Vagina (tissue), 2 donors: ENCODE measurements around the gene ZDHHC1.

Experiments
- CTCF ChIP-seq, 3 experiments: fragments of 450-650 bp in 2 of 3; fragments of 200-600 bp in 1 of 3; sonication (generic) in 1 of 3; IDR thresholded peaks; one replicate each; pipeline ENCODE4 v1.5.1; 2017 to 2019; ENCODE audit warnings: antibody characterized with exemption in 3 of 3, mild to moderate bottlenecking in 2 of 3, moderate library complexity in 2 of 3
- POLR2A ChIP-seq, 2 donors: fragments of 450-650 bp; IDR thresholded peaks; one replicate each; pipeline ENCODE4 v1.6.1; 2017; ENCODE audit warnings: antibody characterized with exemption in 2 of 2, mild to moderate bottlenecking in 2 of 2, moderate library complexity in 2 of 2
- POLR2AphosphoS5 ChIP-seq, 2 donors: sonication (generic); formaldehyde crosslinking; IDR thresholded peaks; one replicate each; pipeline ENCODE4 v1.9.0; 2017; ENCODE audit warnings: antibody characterized with exemption in 2 of 2, mild to moderate bottlenecking in 2 of 2, low read depth in 1 of 2; ENCODE audit not compliant: insufficient read depth in 1 of 2

- TF ChIP-seq CTCF (IDR thresholded peaks at IDR 0.05) (no peak), POLR2A (IDR thresholded peaks at IDR 0.05) (no peak), POLR2AphosphoS5 (IDR thresholded peaks at IDR 0.05; ENCODE audit: insufficient read depth in 1 of 2, low read depth in 1 of 2) (no peak)
Observed at GRCh38 chr16:67403976-67404555, 12.2 kb downstream of the ZDHHC1 start.
